ENCODE measurements around the gene EHMT1.

EHMT1 gene

GRCh38 chr9:137618105-137619067, at the start of gene EHMT1:
Gene EHMT1, plus strand, starts transcription at chr9:137619005. Its CDS starts 24 bp downstream, at chr9:137619029.
- DNase-seq (ENCODE audit: low read depth): no peak

GRCh38 chr9:137569609-137570203, 49.1 kb upstream of the EHMT1 start:
- no peak for DNase-seq (ENCODE audit: low read depth)
- no peak overlapping the region for H3K4me3 ChIP-seq (ENCODE audit: low read depth, low read length)

More at GRCh38 chr9:137618105-137619067, at the start of gene EHMT1:
- H3K4me3 ChIP-seq (ENCODE audit: low read depth, low read length): peak within 1 kb of the TSS; percentile 99

- no peak for DNase-seq (ENCODE audit: low read depth)
- no peak overlapping the region for H3K4me3 ChIP-seq (ENCODE audit: low read depth, low read length)
Measured at GRCh38 chr9:137570566-137570965, 48.2 kb upstream of the EHMT1 start.

GRCh38 chr9:137574192-137574591, 44.6 kb upstream of the EHMT1 start:
- no peak for DNase-seq (ENCODE audit: low read depth)
- no peak overlapping the region for H3K4me3 ChIP-seq (ENCODE audit: low read depth, low read length)

- no peak for DNase-seq (ENCODE audit: low read depth)
- no peak overlapping the region for H3K4me3 ChIP-seq (ENCODE audit: low read depth, low read length)
Measured at GRCh38 chr9:137575364-137575715, 43.5 kb upstream of the EHMT1 start.

GRCh38 chr9:137575716-137576411, 42.9 kb upstream of the EHMT1 start:
- DNase-seq (ENCODE audit: low read depth): no peak
- no peak overlapping the region for H3K4me3 ChIP-seq (ENCODE audit: low read depth, low read length)

- H3K4me3 ChIP-seq (ENCODE audit: low read depth, low read length): peak within 1 kb of the TSS; percentile 93
- DNase-seq (ENCODE audit: low read depth): peak; percentile 55
Measured at GRCh38 chr9:137578518-137579258, 40.1 kb upstream of the EHMT1 start, which contains the start of gene DPH7. Gene DPH7, minus strand, starts transcription at chr9:137578925. Its CDS starts 148 bp downstream, at chr9:137578777.

- no peak for DNase-seq (ENCODE audit: low read depth)
- peak overlapping the region; percentile 93 for H3K4me3 ChIP-seq (ENCODE audit: low read depth, low read length)
Measured at GRCh38 chr9:137579259-137579604, 39.6 kb upstream of the EHMT1 start.

- H3K4me3 ChIP-seq (ENCODE audit: low read depth, low read length): no peak overlapping the region
- no peak for DNase-seq (ENCODE audit: low read depth)
Measured at GRCh38 chr9:137580209-137580953, 38.4 kb upstream of the EHMT1 start.

GRCh38 chr9:137580954-137581322, 37.9 kb upstream of the EHMT1 start:
- no peak overlapping the region for H3K4me3 ChIP-seq (ENCODE audit: low read depth, low read length)
- no peak for DNase-seq (ENCODE audit: low read depth)

- H3K4me3 ChIP-seq (ENCODE audit: low read depth, low read length): no peak overlapping the region
- no peak for DNase-seq (ENCODE audit: low read depth)
Measured at GRCh38 chr9:137581361-137582285, 37.2 kb upstream of the EHMT1 start.

GRCh38 chr9:137582286-137582860, 36.4 kb upstream of the EHMT1 start:
- no peak for DNase-seq (ENCODE audit: low read depth)
- H3K4me3 ChIP-seq (ENCODE audit: low read depth, low read length): no peak overlapping the region

- no peak for DNase-seq (ENCODE audit: low read depth)
- H3K4me3 ChIP-seq (ENCODE audit: low read depth, low read length): no peak overlapping the region
Measured at GRCh38 chr9:137583347-137583746, 35.5 kb upstream of the EHMT1 start.

- no peak for DNase-seq (ENCODE audit: low read depth)
- H3K4me3 ChIP-seq (ENCODE audit: low read depth, low read length): no peak overlapping the region
Measured at GRCh38 chr9:137583957-137584356, 34.8 kb upstream of the EHMT1 start.

- DNase-seq (ENCODE audit: low read depth): no peak
- H3K4me3 ChIP-seq (ENCODE audit: low read depth, low read length): no peak overlapping the region
Measured at GRCh38 chr9:137586854-137587253, 32.0 kb upstream of the EHMT1 start.

GRCh38 chr9:137588311-137588710, 30.5 kb upstream of the EHMT1 start:
- no peak overlapping the region for H3K4me3 ChIP-seq (ENCODE audit: low read depth, low read length)
- no peak for DNase-seq (ENCODE audit: low read depth)

- peak overlapping the region; percentile 74 for H3K4me3 ChIP-seq (ENCODE audit: low read depth, low read length)
- no peak for DNase-seq (ENCODE audit: low read depth)
Measured at GRCh38 chr9:137588891-137589290, 29.9 kb upstream of the EHMT1 start.

Data from skeletal muscle cell (primary cell).